Small intestine (tissue), 7 donors: ENCODE data around the gene MAPK6. TPM values are rescaled to one million over a fixed set of nuclear protein-coding genes. Genes with fewer than 3 reads are reported as not detected.

Experiments
- DNase-seq, 2 donors: peaks; one replicate each; pipeline versions ENCODE4 v3.0.0 to v3.0.0-alpha.2; 2013
- FAIRE-seq: peaks from 2 replicates; lab custom pipeline; 2012; peaks lifted over from hg19 to GRCh38; lab: Jason Lieb, UNC
- H3K27ac ChIP-seq, 3 donors: one replicate each; pipeline ENCODE4 v1.5.1; 2013; ENCODE audit warnings: low read length in 2 of 3, mild to moderate bottlenecking in 2 of 3, control low read depth in 1 of 3, inconsistent platforms in 1 of 3, low read depth in 1 of 3, moderate library complexity in 1 of 3
- H3K27me3 ChIP-seq, 3 donors: one replicate each; pipeline ENCODE4 v1.6.1; 2013; ENCODE audit warnings: low read length in 3 of 3, inconsistent platforms in 1 of 3; ENCODE audit not compliant: control insufficient read depth in 3 of 3, insufficient read depth in 3 of 3
- H3K36me3 ChIP-seq, 3 donors: one replicate each; pipeline ENCODE4 v1.6.1; 2013; ENCODE audit warnings: low read length in 3 of 3, inconsistent platforms in 1 of 3, low read depth in 1 of 3, mild to moderate bottlenecking in 1 of 3, moderate library complexity in 1 of 3; ENCODE audit not compliant: control insufficient read depth in 3 of 3, insufficient read depth in 2 of 3
- H3K4me1 ChIP-seq, 3 donors: one replicate each; pipeline ENCODE4 v1.6.1; 2013; ENCODE audit warnings: low read length in 2 of 3, inconsistent platforms in 1 of 3, low read depth in 1 of 3, mild to moderate bottlenecking in 1 of 3, moderate library complexity in 1 of 3; ENCODE audit not compliant: control insufficient read depth in 3 of 3, insufficient read depth in 2 of 3
- H3K4me3 ChIP-seq, 3 donors: one replicate each; pipeline ENCODE4 v1.5.1; 2013; ENCODE audit warnings: low read length in 3 of 3, control low read depth in 1 of 3, inconsistent platforms in 1 of 3, low read depth in 1 of 3, mild to moderate bottlenecking in 1 of 3, moderate library complexity in 1 of 3
- H3K9me3 ChIP-seq, 2 donors: one replicate each; pipeline ENCODE4 v1.6.1; 2013; ENCODE audit warnings: low read depth in 1 of 2, low read length in 1 of 2; ENCODE audit not compliant: control insufficient read depth in 2 of 2, insufficient read depth in 1 of 2
- WGBS, 3 donors: extraction: QIAGEN DNeasy Blood & Tissue Kit; methylation state at CpG; one replicate each; pipeline ENCODE4 v1.1.7; 2013; 5-methylcytosine and 5-hydroxymethylcytosine counted together
- polyA plus RNA-seq, 4 donors: library from polyadenylated mRNA; stranded (reverse) in 3 of 4; unstranded in 1 of 4; fragments of 200-250 nt in 3 of 4; fragments of 120-200 nt in 1 of 4; gene quantifications; one replicate each; pipeline versions ENCODE4 v1.2.1 to v1.2.3, GENCODE V29; 2013
- donor health status: healthy with polysubstance abuse.
- donor health status: control.
- donor health status: control.
- donor health status: Bipolar disorder and iron deficiency.
- donor health status: healthy.

MAPK6 gene
- polyA plus RNA-seq, 4 donors: 15.5 to 52.8 (median 27.6) TPM

GRCh38 chr15:52021892-52022540 lies 3.0 kb downstream of the MAPK6 start:
- FAIRE-seq (no peak), DNase-seq (no peak)
- Histone ChIP-seq H3K27me3 (no peaks in the 10 kb centered on the region), H3K4me3 (peak overlapping the region in 1 of 3 donors; percentile 4), H3K36me3 (peaks cover 0 to 2% (median 0%) of the 10 kb centered on the region in 3 donors), H3K4me1 (peaks cover 0 to 4% (median 0%) of the 10 kb centered on the region in 3 donors), H3K9me3 (no peaks in the 10 kb centered on the region), H3K27ac (peak overlapping the region in 1 of 3 donors; percentile 88)
- WGBS, 3 donors: 46 to 65% (median 57%) methylated on average over 10 of the region's 10 CpGs

- H3K9me3 ChIP-seq: no peaks in the 10 kb centered on the region
- no peak for DNase-seq
- 96 to 97% (median 97%) methylated on average over 13 of the region's 13 CpGs for WGBS, 3 donors
- peaks cover 0 to 7% (median 0%) of the 10 kb centered on the region in 3 donors for H3K36me3 ChIP-seq
- H3K4me1 ChIP-seq: peaks cover 0 to 4% (median 0%) of the 10 kb centered on the region in 3 donors
- no peak overlapping the region for H3K4me3 ChIP-seq
- no peaks in the 10 kb centered on the region for H3K27me3 ChIP-seq
- no peak for FAIRE-seq
- no peak overlapping the region for H3K27ac ChIP-seq
Measured at GRCh38 chr15:52023169-52023922, 4.3 kb downstream of the MAPK6 start.

- H3K36me3 ChIP-seq: peaks cover 0 to 23% (median 0%) of the 10 kb centered on the region in 3 donors
- H3K9me3 ChIP-seq: peaks cover 0 to 8% of the 10 kb centered on the region in 2 donors
- no peaks in the 10 kb centered on the region for H3K4me1 ChIP-seq
- 92 to 96% (median 94%) methylated on average over 5 of the region's 5 CpGs for WGBS, 3 donors
- no peaks in the 10 kb centered on the region for H3K27me3 ChIP-seq
- DNase-seq (no peak), FAIRE-seq (no peak)
- H3K27ac ChIP-seq: no peak overlapping the region
- H3K4me3 ChIP-seq: no peak overlapping the region
Measured at GRCh38 chr15:52028431-52029093, 9.5 kb downstream of the MAPK6 start.

- Histone ChIP-seq H3K27me3 (no peaks in the 10 kb centered on the region), H3K9me3 (peaks cover 0 to 19% of the 10 kb centered on the region in 2 donors), H3K36me3 (peaks cover 0 to 33% (median 0%) of the 10 kb centered on the region in 3 donors), H3K27ac (no peak overlapping the region), H3K4me3 (no peak overlapping the region), H3K4me1 (no peaks in the 10 kb centered on the region)
- WGBS, 3 donors: 89 to 94% (median 90%) methylated on average over 2 of the region's 2 CpGs
- FAIRE-seq (no peak), DNase-seq (no peak)
Measured at GRCh38 chr15:52030010-52030409, 11.0 kb downstream of the MAPK6 start.

GRCh38 chr15:52031556-52031955 lies 12.5 kb downstream of the MAPK6 start:
- DNase-seq: peak in 1 of 2 donors; percentile 24
- H3K27ac ChIP-seq: no peak overlapping the region
- H3K27me3 ChIP-seq: no peaks in the 10 kb centered on the region
- peaks cover 0 to 33% (median 0%) of the 10 kb centered on the region in 3 donors for H3K36me3 ChIP-seq
- WGBS, 3 donors: 83 to 91% (median 86%) methylated on average over 7 of the region's 7 CpGs
- peaks cover 0 to 19% of the 10 kb centered on the region in 2 donors for H3K9me3 ChIP-seq
- H3K4me3 ChIP-seq: no peak overlapping the region
- no peaks in the 10 kb centered on the region for H3K4me1 ChIP-seq
- no peak for FAIRE-seq

GRCh38 chr15:52037889-52038505 lies 19.0 kb downstream of the MAPK6 start:
- no peak overlapping the region for H3K4me3 ChIP-seq
- 74 to 77% (median 76%) methylated on average over 2 of the region's 2 CpGs for WGBS, 3 donors
- DNase-seq (no peak), FAIRE-seq (no peak)
- H3K27ac ChIP-seq: no peak overlapping the region
- no peaks in the 10 kb centered on the region for H3K27me3 ChIP-seq
- peaks cover 4 to 23% (median 5%) of the 10 kb centered on the region in 3 donors for H3K4me1 ChIP-seq
- peaks cover 0 to 15% (median 4%) of the 10 kb centered on the region in 3 donors for H3K36me3 ChIP-seq
- peaks cover 0 to 16% of the 10 kb centered on the region in 2 donors for H3K9me3 ChIP-seq

- Histone ChIP-seq H3K27me3 (no peaks in the 10 kb centered on the region), H3K4me3 (no peak overlapping the region), H3K27ac (no peak overlapping the region), H3K4me1 (peaks cover 4 to 23% (median 5%) of the 10 kb centered on the region in 3 donors), H3K36me3 (peaks cover 0 to 6% (median 4%) of the 10 kb centered on the region in 3 donors), H3K9me3 (no peaks in the 10 kb centered on the region)
- 63 to 82% (median 77%) methylated on average over 3 of the region's 3 CpGs for WGBS, 3 donors
- FAIRE-seq (no peak), DNase-seq (peak in 1 of 2 donors; percentile 13)
Measured at GRCh38 chr15:52039925-52040781, 21.1 kb downstream of the MAPK6 start.
